Measurements from ENCODE around the gene TMEM54. TPM values are rescaled to one million over a fixed set of nuclear protein-coding genes. Genes with fewer than 3 reads are reported as not detected.
A peak's percentile ranks its signal among the peaks of the same experiment; 100 is the strongest.

Gene TMEM54
- total and polyA plus RNA-seq, 2 of the 13 experiments (the other 11 are each of a cell fraction or from before 2014, with no cell fraction given) = 2.5 to 2.9 TPM

GRCh38 chr1:32934535-32934934, 33.3 kb upstream of the TMEM54 start (continued):
- no peak for TF ChIP-seq NR1H2 (CRISPR knock-in tag; IDR thresholded peaks at IDR 0.05; ENCODE audit: borderline replicate concordance, low read depth)
- no peak for TF ChIP-seq CHD4 (IDR thresholded peaks at IDR 0.05; ENCODE audit: borderline replicate concordance, low read length)
- TF ChIP-seq ZNF232 (CRISPR knock-in tag; IDR thresholded peaks at IDR 0.05; ENCODE audit: borderline replicate concordance) = no peak
- TF ChIP-seq ZFAT (CRISPR knock-in tag; conservative IDR thresholded peaks at IDR 0.05) = no peak
- TF ChIP-seq ZNF800 (CRISPR knock-in tag; IDR thresholded peaks at IDR 0.05) = no peak

- peaks cover 0 to 10% of the 10 kb centered on the region in 2 experiments; a peak in 3 of 5 replicates for H3K27me3 ChIP-seq (ENCODE audit: control insufficient read depth in 1 of 2, insufficient read depth in 2 of 2, low read length in 2 of 2)
- BruUV-seq (replicated peaks) = TSS peak; percentile 49
- peaks cover 0 to 19% of the 10 kb centered on the region in 2 experiments; a peak in 4 of 5 replicates for H3K36me3 ChIP-seq (replicated peaks in 1 of 2; ENCODE audit: control insufficient read depth in 1 of 2, insufficient read depth in 2 of 2, low read length in 2 of 2)
- 2% methylated on average over 3 of the region's 3 CpGs for WGBS (ENCODE audit: low lambda C conversion rate)
- H3K4me2 ChIP-seq (ENCODE audit: low read depth, low read length) = peak overlapping the region; percentile 71
- no peaks in the 10 kb centered on the region for H3K79me2 ChIP-seq (ENCODE audit: insufficient read depth, low read length)
- peak overlapping the region; percentile 90 for H3K27ac ChIP-seq (ENCODE audit: extremely low read length, insufficient read depth, low read length)
- H3K9ac ChIP-seq (ENCODE audit: insufficient read depth, low read depth, low read length) = peak overlapping the region; percentile 60
- CTCF ChIA-PET (ENCODE audit: low intra/inter-chr PET ratio, low total read pairs) = interaction anchor here (0.9 to 5.0 kb wide), 3 partner anchors 121 to 152 kb away, joined by 3 to 44 read pairs (median 4); no protein-coding TSS in a partner anchor
- intact Hi-C loops (cut with micrococcal nuclease; ENCODE audit: unreplicated experiment) (loop anchor here (1.0 to 10.0 kb wide), 5 partner anchors 29 to 151 kb away; partner anchors contain the start of genes AK2 and AZIN2), in situ Hi-C loops (cut with HindIII; ENCODE audit: extremely low pct_ligation_motif_present, low pct_unique_long_range_greater_than_20kb) (loop anchor here (5.0 kb wide), 1 partner anchor 123 kb away; no protein-coding TSS in a partner anchor)
- H2AFZ ChIP-seq (ENCODE audit: low read length) = no peak overlapping the region
- no peaks in the 10 kb centered on the region for H4K20me1 ChIP-seq (ENCODE audit: insufficient read depth, low read length)
- no peaks in the 10 kb centered on the region for H3K9me3 ChIP-seq (ENCODE audit: low read length)
- POLR2A ChIA-PET = interaction anchor here (0.6 to 3.4 kb wide), 7 partner anchors 15 to 193 kb away, joined by 3 to 26 read pairs (median 6); partner anchors contain the start of gene RNF19B
- H3K4me3 ChIP-seq (replicated peaks in 1 of 3; ENCODE audit: insufficient read depth in 1 of 3, low read depth in 2 of 3, low read length in 3 of 3) = peak overlapping the region; percentile 42 to 48 (median 44); a peak in 5 of 6 replicates
- peaks cover 45% of the 10 kb centered on the region for H3K4me1 ChIP-seq (ENCODE audit: insufficient read depth, low read length)
- ATAC-seq (peak; percentile 87), DNase-seq (ENCODE audit: low spot score) (peak; percentile 99), FAIRE-seq (peak; percentile 96)
- TF ChIP-seq MED1 (CRISPR knock-in tag; IDR thresholded peaks at IDR 0.05) (peak; percentile 88), ZNF646 (CRISPR knock-in tag; IDR thresholded peaks at IDR 0.05) (no peak), ZNF550 (CRISPR knock-in tag; IDR thresholded peaks at IDR 0.05; ENCODE audit: borderline replicate concordance) (no peak), ELF1 (CRISPR knock-in tag; IDR thresholded peaks at IDR 0.05) (peak; percentile 76), ZBTB38 (CRISPR knock-in tag; IDR thresholded peaks at IDR 0.05) (no peak), EEA1 (CRISPR knock-in tag; IDR thresholded peaks at IDR 0.05; ENCODE audit: borderline replicate concordance) (no peak)
Measured at GRCh38 chr1:32933742-32934322, 32.6 kb upstream of the TMEM54 start.
